ENCODE measurements around the gene BRAT1. TPM values are rescaled to one million over a fixed set of nuclear protein-coding genes. Genes with fewer than 3 reads are reported as not detected.

The BRAT1 gene
- total RNA-seq, 2 experiments from 2014 or later = 24.1 to 24.5 TPM

- DNase-seq = no peak
- Histone ChIP-seq H3K36me3 (ENCODE audit: insufficient read depth, low read length) (peaks cover 14% of the 10 kb centered on the region), H3K4me3 (ENCODE audit: low read length) (no peak overlapping the region), H3K27ac (ENCODE audit: low read depth in 1 of 2, low read length in 2 of 2) (no peak overlapping the region), H3K27me3 (ENCODE audit: control insufficient read depth in 1 of 2, insufficient read depth in 2 of 2, low read length in 2 of 2) (no peaks in the 10 kb centered on the region), H3K4me1 (ENCODE audit: insufficient read depth, low read length) (peaks cover 13% of the 10 kb centered on the region), H3K9me3 (ENCODE audit: control insufficient read depth in 1 of 2, insufficient read depth in 1 of 2, low read length in 2 of 2) (no peaks in the 10 kb centered on the region)
- Mint-ChIP-seq H3K27me3 (no peaks in the 10 kb centered on the region), H3K27ac (no peak overlapping the region), H3K4me1 (ENCODE audit: low read depth) (peaks cover 14% of the 10 kb centered on the region), H3K9me3 (no peaks in the 10 kb centered on the region), H3K36me3 (ENCODE audit: low read depth) (peaks cover 28% of the 10 kb centered on the region), H3K4me3 (no peak overlapping the region)
- CTCF ChIA-PET = interaction anchor here (0.9 to 1.9 kb wide), 2 partner anchors 12 to 120 kb away, joined by 3 to 4 read pairs; no protein-coding TSS in a partner anchor
- no peak for TF ChIP-seq CTCF (IDR thresholded peaks at IDR 0.05)
- ATAC-seq (ENCODE audit: poor library complexity) = no peak
- POLR2A ChIA-PET = no interaction called here
- intact Hi-C loops (cut with DNase I, micrococcal nuclease) = loop anchor here in 1 of 2 experiments (5.0 kb wide), 1 partner anchor 119 kb away; no protein-coding TSS in a partner anchor
Measured at GRCh38 chr7:2571409-2571808, 16.1 kb upstream of the BRAT1 start.

GRCh38 chr7:2570021-2570420 lies 14.7 kb upstream of the BRAT1 start:
- Mint-ChIP-seq H3K27ac (no peak overlapping the region), H3K4me1 (ENCODE audit: low read depth) (peaks cover 17% of the 10 kb centered on the region), H3K9me3 (no peaks in the 10 kb centered on the region), H3K27me3 (no peaks in the 10 kb centered on the region), H3K36me3 (ENCODE audit: low read depth) (peaks cover 23% of the 10 kb centered on the region), H3K4me3 (no peak overlapping the region)
- DNase-seq = no peak
- Histone ChIP-seq H3K27me3 (ENCODE audit: control insufficient read depth in 1 of 2, insufficient read depth in 2 of 2, low read length in 2 of 2) (no peaks in the 10 kb centered on the region), H3K4me1 (ENCODE audit: insufficient read depth, low read length) (peaks cover 13% of the 10 kb centered on the region), H3K27ac (ENCODE audit: low read depth in 1 of 2, low read length in 2 of 2) (no peak overlapping the region), H3K36me3 (ENCODE audit: insufficient read depth, low read length) (peaks cover 14% of the 10 kb centered on the region), H3K9me3 (ENCODE audit: control insufficient read depth in 1 of 2, insufficient read depth in 1 of 2, low read length in 2 of 2) (no peaks in the 10 kb centered on the region), H3K4me3 (ENCODE audit: low read length) (no peak overlapping the region)
- ATAC-seq (ENCODE audit: poor library complexity) = no peak
- no peak for TF ChIP-seq CTCF (IDR thresholded peaks at IDR 0.05)
- intact Hi-C loops (cut with DNase I, micrococcal nuclease) = loop anchor here in 1 of 2 experiments (5.0 kb wide), 1 partner anchor 118 kb away; no protein-coding TSS in a partner anchor
- CTCF ChIA-PET = no interaction called here
- POLR2A ChIA-PET = no interaction called here

- Histone ChIP-seq H3K9me3 (ENCODE audit: control insufficient read depth in 1 of 2, insufficient read depth in 1 of 2, low read length in 2 of 2) (no peaks in the 10 kb centered on the region), H3K4me3 (ENCODE audit: low read length) (no peak overlapping the region), H3K27ac (ENCODE audit: low read depth in 1 of 2, low read length in 2 of 2) (no peak overlapping the region), H3K4me1 (ENCODE audit: insufficient read depth, low read length) (peaks cover 13% of the 10 kb centered on the region), H3K36me3 (ENCODE audit: insufficient read depth, low read length) (peaks cover 13% of the 10 kb centered on the region), H3K27me3 (ENCODE audit: control insufficient read depth in 1 of 2, insufficient read depth in 2 of 2, low read length in 2 of 2) (no peaks in the 10 kb centered on the region)
- peaks cover 22% of the 10 kb centered on the region for H3K4me1 Mint-ChIP-seq (ENCODE audit: low read depth)
- ChIA-PET CTCF (no interaction called here), POLR2A (no interaction called here)
- intact Hi-C loops (cut with DNase I, micrococcal nuclease) = loop anchor here (5.0 to 10.0 kb wide), 2 partner anchors 117 to 145 kb away; no protein-coding TSS in a partner anchor
- H3K27ac Mint-ChIP-seq = no peak overlapping the region
- H3K9me3 Mint-ChIP-seq = no peaks in the 10 kb centered on the region
- TF ChIP-seq CTCF (IDR thresholded peaks at IDR 0.05) = no peak
- no peaks in the 10 kb centered on the region for H3K27me3 Mint-ChIP-seq
- ATAC-seq (ENCODE audit: poor library complexity) (no peak), DNase-seq (no peak)
- H3K4me3 Mint-ChIP-seq = no peak overlapping the region
- peaks cover 17% of the 10 kb centered on the region for H3K36me3 Mint-ChIP-seq (ENCODE audit: low read depth)
Measured at GRCh38 chr7:2569421-2569820, 14.1 kb upstream of the BRAT1 start.

Measured in CD4-positive, alpha-beta T cell (primary cell).